HCT116 (cell line): ENCODE measurements around the gene BZW2.

ENCODE experiments used
- EZH2 ChIP-seq: fragments of 200-600 bp; sonication (generic); IDR thresholded peaks from 2 replicates; pipeline ENCODE4 v1.6.1; 2017; ENCODE audit warnings: antibody characterized with exemption, mixed run types
- EZH2phosphoT487 ChIP-seq: fragments of 200-600 bp; IDR thresholded peaks from 2 replicates; pipeline ENCODE4 v1.6.1; 2018; ENCODE audit warnings: antibody characterized with exemption, borderline replicate concordance

GRCh38 chr7:16634271-16634738 is 11.7 kb upstream of the BZW2 start:
- no peak for TF ChIP-seq EZH2
- no peak for TF ChIP-seq EZH2phosphoT487
